Forelimb muscle (tissue), 1 donor: ENCODE measurements around the gene STRIT1. TPM values are rescaled to one million over a fixed set of nuclear protein-coding genes. Genes with fewer than 3 reads are reported as not detected.
A peak's percentile ranks its signal among the peaks of the same experiment; 100 is the strongest.

Source experiments
- DNase-seq: peaks from one replicate; pipeline ENCODE4 v3.0.0-alpha.2; 2013; ENCODE audit warnings: low read depth
- polyA plus RNA-seq: library from polyadenylated mRNA; unstranded; fragments of 120-200 nt; gene quantifications from one replicate; pipeline ENCODE4 v1.2.1, GENCODE V29; 2013; ENCODE audit not compliant: insufficient read length

Gene STRIT1
- polyA plus RNA-seq = 49.3 TPM

DNA sequence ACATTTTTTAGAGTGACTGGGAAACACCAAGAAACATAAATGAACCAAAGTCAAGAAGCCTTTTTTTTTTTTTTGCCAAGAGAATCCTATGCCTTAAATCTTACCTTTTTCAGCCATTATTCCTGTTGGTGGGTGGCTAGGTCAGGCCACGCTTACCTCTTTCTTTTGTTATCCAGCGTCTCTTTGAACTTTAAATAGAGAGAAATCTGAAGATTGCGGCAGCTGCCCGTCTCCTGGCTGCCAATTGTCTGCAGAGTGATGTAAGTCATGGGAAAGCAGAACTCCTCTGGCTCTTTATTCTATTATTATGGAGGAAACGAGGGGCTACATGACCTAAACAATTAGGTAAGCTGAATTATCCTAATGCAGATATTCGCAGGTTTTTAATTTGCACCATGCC, at the start of gene STRIT1:
TSS of gene STRIT1 (minus strand) at position 168 of the 400 bp plus-strand sequence.
- no peak for DNase-seq

DNA sequence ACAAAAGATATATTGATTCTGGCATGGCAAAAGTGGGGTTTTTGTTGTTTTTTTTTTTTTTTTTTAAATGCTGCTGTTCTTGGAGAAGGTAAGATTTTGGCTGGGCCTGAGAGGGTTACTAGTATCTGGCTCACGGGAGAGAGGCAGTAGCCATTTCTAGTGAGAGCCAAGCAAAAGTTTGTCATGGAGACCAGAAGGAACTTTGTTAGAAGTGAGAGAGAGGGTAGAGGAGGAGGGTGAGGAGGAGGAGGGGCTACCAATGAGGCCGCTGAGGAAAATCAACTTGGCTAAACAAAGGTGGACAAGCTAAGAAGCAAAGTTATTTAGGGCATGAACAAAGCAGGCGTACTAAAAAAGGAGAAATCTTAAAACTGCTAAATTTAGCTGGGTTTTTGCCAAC, 48.9 kb upstream of the STRIT1 start:
- no peak for DNase-seq

DNA sequence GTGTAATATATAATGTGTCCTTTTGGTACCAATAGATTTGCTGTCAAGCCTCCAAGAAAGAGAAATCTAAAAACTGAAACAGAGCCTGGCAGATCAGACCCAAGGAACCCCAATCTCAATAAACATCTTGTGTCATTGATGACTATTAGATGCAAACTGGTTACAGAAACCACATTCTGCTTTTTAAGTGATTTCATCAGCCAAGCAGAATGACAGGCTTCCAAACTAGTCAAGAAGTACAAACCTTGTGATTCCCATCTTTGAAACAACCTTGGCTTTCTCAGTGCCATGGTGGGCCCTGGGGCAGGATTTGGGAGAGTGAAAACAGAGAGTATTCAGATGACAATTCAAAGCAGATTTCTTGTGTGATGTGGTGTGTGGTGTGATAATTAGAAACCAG, 45.6 kb upstream of the STRIT1 start:
- no peak for DNase-seq

DNA sequence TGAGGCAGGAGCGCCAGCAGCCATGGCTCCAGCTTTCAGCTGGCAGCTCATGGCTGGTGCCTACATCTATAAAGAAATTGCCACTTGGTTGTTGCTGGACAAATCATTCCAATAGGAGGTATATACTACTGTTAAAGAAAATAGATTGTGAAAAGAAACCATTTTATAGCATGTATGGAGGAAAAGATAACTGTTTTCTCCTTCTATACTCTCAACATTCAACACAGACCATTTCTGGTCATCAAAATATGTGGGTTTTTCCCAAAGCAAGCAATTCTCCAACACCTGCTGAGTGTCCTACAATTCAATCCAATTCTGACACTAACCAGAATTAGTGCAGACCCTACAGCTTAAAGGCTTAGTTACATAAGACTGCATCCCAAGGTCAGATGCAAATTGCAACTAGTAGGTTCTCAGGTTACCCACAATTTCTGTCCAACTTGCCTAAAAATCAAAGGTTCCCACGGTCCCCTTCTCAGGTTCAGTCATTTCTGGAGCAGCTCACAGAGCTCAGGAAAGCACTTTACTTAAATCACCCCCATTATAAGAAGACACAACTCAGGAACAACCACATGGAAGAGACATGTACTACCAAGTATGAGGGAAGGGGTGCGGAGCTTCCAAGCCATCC, 42.4 kb upstream of the STRIT1 start:
- DNase-seq = no peak

DNA sequence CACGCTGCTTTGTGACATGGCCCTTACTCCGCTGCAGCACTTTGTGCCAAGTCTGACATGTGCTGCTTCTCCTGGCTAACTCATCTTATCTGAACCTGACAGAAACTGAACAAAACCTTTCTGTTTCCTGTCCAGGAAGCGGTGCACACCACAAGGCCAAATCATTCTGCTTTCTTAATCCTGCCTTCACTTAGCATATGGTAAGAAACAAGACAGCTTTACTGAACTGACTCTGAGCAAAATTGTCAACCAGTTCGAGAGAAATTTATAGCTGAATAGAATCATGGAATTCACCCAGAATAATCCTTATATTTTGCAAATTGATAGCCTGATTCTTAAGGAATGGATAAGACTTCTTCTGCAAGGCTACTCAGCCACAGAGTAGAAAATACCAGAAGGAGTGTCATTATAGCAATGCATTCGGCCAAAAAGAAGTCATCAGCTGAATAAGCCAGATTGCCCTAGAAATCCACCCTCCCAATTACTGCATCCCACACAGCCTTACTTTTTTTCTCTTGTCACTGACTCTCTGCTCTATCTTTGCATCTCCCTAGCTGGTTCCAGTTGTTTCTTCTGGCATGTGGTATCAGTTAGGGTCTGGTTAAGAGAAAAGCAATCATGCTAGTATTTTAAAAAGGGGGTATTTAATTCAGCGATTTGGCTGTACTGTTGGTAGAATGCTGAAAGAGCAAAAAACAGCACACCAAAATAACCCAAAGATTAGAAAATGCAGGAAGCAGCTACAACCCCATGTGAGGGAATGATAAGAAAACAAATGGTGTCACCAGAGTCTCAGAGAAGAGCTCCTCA, 41.6 kb upstream of the STRIT1 start:
- no peak for DNase-seq

DNA sequence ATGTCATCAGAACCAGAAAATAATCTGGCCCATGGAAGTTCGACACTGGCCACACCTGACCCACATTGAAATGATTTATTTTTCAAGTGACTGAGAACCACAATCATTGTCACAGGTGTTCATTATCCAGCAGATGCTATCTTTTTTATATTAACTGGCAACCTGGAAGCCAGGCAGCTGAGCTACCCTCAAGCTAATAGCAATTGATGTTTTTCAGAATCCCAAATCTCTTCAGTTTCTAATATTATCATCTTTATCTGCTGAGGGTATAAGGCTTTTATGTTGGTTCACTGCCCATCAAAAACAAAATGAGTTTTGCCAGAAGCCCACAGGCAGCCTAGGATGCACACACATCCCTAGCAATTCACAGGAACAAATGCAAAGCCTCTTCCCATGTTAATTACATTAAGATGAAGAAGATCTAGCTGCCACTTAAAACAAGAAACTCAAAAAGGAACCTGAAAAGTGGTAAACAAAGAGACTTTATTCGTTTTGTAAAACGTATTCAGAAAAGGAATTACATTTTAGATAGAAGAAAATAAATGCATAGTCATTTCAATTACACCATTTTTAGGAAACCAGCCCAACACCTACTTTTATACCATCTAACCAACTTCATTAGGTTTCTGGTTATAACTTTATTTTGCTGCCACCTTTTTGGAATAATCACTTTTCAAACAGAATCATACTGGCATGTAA, 40.9 kb upstream of the STRIT1 start:
- no peak for DNase-seq

DNA sequence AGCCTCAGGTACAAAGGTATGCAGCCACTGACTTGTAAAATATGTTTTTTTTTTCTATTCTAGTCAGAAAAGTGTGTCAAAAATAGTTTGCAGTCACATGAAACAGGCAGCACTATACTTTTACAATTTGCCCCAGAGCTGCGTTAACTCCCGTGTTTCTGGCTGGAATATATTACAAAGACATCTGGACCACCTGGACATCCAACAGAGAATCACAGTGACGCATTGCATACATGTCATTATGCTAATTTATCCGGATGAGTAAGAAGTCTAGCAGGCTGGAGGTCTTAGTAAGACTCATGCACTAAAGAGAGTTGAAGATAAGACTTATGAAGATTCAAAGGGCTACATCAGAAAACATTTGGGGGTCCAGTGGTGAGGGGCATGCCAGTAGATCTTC, 39.2 kb upstream of the STRIT1 start:
- DNase-seq = no peak

DNA sequence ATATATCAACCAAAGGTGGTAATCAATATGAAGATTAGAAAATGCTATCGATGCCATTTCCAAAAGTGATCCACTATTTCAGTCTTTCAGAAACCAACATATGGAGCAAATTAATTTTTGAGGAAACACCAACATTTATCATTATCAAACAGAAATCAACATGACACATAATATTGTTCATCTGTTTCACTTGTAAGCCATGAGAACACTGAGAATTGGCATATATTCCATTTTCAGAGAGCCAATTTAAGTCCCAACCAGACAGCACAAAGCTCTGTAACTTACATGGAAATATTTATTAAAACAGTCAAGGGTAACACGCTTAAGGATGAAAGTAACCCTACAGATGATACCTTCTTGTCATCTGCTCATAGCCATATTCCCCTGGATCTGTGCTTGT, 37.6 kb upstream of the STRIT1 start:
- no peak for DNase-seq

DNA sequence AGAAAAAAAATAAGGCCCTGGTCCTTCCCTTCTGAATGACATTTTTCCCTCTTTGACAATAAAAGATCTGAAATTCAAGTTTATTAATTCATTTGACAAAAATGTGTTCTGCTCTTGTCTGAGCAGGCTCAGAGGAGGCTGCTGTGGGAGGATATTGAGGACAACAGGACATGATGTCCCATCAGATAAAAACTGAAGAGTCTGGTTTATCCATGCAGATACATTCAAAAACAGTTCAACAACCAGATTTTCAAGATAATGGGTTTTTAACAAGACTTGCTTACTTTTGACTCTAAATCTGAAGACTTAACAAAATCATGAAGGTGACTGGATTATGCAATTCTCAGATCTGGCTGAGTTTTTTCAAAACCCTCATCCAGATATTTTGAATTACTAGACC, 36.9 kb upstream of the STRIT1 start:
- no peak for DNase-seq

DNA sequence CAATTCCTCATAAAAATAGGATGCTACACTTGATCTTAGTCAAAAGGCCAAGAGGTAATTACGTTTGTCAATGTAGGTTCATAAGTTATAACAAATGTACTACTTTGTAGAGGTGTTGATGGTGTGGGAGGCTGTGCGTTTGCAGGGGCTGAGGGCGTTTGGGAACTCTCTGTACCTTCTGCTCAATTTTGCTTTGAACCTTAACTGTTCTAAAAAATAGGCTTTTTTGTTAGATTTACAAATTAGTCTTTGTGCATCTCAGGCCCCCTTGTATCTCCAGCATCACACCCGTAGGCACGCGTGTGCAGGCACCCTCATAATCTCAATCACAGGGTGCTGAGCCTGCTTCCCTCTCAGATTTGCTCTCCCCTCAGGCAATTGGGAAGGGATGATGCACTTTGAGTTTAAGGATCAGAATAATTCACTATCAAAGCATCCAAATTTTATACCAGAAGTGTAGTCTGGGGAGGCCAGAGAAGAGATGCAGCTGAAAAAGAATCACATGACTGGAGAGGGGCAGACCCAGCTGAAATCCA, 36.1 kb upstream of the STRIT1 start:
- no peak for DNase-seq

DNA sequence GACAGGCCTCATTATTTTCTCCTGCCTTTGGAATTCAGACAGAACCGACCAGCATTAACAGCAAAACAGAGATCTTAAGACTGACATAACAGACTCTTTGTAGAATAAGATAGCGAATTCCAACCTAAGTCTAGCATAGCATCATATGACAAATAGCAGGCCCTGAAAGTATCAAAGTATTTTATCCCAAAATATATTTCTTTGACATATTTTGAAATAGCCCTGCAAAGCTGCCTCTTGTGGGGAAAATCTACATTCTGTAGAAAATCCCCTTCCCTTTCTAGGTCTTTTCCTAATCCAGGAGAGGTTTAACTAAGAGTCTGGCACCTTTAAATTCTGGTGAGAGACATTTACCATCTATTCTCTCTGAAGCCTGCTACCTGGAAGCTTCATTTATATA, 34.4 kb upstream of the STRIT1 start:
- DNase-seq = no peak

DNA sequence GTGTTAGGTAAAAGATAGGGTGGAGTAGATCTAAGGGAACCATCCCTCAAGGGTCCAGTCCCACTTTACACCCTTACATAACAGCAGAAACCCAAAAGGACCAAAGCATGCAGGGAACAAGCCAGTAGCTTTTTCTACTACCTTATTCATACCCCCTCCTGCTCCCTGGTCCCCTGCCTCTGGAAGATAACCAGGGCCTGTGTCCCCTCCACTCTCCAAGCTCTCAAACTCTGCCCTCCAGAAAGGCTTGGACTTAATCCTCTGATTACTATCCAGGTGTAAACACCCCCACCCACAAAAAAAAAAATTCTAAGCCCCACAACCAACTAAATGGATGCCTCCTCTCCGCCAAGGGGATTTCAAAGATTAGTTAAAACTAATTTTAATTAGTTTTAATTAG, 33.9 kb upstream of the STRIT1 start:
- no peak for DNase-seq

DNA sequence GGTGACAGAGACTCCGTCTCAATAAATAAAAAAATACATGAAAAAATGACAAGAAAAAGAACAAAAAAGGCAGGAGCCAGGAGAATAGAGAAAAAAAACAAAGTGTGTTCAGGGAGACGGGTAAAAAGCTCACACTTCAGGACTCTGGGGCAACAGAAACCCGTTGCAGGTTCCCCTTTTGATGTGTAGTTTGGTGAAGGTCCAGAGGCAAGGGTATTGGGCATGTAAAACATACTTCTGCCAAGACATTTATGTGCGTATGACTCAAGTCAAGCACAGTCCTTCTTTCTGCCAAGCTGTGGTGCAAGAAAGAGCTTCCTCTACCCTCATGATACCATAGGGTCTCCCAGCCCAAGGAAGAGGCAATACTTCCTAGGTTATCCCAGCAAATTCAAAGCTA, 33.4 kb upstream of the STRIT1 start:
- DNase-seq = no peak

DNA sequence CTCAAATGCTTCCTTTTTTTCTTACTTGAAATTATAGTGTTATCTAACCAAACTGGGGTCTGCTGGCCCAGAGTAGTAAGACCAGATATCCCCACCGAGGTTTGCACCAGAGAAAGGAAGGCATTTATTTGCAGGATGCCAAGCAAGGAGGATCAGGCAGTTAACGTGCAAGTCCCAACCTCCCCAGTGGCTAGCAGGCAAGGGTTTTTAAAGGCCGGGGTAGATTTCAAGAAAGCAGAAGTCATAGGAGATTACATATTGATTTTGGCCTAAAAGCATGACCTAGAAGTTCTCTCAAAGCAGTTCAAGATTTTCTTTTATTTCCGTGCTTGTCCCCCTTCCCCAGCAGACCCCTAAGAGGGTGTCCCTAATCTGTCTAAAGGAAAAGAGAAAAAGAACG, 32.8 kb upstream of the STRIT1 start:
- DNase-seq = no peak

DNA sequence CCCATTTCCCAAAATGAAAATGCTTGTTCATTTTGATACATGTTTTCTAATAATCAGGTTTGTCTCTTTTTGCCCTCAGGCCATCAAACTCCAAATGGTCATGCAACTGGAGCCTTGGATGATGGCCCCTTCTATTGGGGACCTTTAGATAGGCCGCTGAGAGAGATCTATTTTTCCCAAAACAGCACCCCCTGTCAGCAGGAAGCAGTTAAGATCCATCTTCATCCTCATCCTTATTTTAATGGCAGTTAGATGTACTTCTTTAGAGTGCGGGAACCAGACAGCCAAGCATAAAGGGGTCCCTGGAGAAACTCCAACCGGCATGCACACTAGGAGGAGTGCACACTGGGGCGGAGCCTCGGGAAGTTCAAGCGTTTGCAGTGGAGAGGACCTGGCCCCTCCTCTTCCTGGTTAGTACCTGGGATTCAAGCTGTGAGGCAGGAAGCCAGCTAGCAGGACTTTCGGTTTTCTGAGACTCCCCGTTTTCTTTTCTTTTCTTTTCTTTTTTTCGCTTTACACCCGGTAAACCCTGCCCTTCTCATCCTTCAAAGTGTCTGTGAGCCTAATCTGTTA, 31.9 kb upstream of the STRIT1 start:
- no peak for DNase-seq

DNA sequence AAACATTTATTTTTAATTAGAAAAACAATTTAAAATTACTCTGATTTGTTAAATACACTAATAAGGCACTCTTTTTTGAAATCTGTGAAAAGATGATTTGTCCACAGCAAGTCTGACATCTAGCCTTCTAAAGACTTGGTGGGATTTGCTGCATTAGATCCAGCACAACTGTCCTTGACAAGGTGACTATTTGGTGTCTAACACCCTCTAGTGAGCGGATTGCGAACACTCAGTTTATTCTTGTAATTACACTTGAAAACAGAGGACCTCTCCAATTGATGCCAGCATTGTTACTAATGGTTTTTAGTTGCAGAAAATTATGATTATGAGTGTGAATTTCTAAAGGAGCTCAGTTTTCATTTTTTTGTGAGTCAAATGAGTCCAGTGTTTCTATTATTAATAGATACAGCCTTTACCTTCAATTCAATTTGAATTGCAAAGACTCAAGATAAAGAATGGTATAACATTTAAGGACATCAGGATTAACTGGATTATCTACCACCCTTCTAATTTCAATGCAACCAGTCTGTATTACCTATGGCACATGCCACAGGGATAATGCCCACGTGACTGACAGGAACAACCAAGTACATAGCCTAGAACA, 29.7 kb upstream of the STRIT1 start:
- peak; percentile 68 for DNase-seq

DNA sequence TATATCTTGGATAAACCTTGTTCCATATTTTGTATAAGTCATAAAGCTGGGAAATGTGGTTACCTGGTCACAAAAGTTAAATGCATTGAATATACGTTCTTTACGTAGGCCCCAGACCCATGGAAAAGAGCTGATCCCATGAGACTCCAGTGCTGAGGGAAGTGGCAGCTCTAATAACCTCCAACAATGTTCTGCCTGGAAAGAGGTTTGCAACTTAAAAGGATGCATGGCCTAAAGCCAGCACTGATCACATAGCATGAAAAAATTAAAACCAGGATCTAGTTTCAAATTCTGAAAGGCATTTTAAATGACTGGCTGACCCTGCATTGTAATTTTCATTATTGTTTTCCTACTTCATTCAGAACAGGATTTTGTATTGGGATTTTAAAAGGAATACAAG, 27.9 kb upstream of the STRIT1 start:
- DNase-seq = no peak

DNA sequence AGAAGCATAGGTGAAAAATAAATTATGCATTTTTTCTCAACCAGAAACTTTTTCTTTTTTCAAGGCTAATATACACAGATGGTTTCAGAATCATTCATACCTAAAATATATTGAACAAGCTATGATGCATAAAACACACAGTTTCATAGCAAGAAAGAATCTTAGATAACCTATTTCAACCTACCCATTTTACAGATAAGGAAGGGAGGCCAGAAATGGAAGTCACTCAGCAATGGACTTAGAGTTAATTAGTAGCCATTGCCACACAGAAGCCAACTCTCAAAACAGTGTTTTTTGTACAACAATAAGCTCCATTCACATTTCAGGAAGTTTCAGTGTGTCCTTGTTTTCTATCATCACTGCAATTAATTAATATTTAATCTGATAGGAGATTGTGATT, 27.5 kb upstream of the STRIT1 start:
- DNase-seq = no peak

DNA sequence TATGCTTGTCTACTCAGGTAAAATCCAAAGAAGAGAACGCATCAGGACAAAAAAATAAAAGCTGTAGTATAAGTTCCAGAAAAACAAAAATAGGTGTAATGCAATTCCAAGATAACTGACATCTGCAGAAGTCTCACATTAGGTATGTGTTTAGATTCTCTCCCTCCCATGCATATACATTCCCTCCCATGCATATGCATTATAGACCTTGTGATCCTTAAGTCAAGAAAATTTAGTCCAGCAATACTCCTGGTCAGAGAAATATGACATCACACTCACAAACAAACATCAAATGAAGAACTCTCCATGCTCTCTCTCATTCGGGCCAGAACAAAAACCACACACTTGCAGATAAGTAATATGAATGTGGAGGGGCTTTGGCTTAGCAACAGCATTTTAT, 25.3 kb upstream of the STRIT1 start:
- no peak for DNase-seq

DNA sequence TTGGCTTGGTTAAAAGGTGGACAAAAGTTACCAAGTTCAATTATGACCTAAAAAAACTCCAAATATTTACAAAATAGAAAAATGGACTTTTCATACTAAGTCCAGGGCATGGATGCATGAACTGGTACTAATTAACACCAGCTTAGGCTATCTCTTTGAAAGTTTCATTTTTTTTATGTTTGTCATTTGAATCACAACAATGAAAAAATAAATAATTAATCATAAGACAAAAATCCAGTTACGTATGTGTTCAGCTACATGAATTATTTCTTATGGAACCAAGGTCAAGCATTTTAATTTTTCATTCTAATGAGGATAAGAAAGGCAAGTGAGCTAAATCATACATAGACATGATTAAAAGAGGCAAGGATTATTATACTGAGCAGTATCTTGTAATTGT, 23.7 kb upstream of the STRIT1 start:
- DNase-seq = no peak

DNA sequence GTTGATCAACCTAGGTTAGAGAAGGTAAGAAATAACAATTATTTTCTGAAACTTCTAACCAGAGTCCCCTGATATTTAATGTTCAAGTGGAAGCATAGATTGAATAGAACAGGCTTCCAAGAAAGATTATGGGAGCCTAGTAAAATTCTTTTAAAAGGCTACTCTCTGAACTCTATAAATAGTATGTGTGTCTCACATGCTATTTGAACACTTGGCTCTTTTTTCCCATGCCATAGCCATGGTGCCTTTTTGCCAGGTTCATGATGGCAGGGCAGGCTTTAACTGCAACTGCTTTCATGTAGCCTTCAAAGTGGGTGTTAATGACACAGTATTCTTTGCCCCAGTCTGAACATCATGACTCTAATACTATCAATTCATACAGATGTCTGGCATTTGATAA, 22.9 kb upstream of the STRIT1 start:
- DNase-seq = no peak

DNA sequence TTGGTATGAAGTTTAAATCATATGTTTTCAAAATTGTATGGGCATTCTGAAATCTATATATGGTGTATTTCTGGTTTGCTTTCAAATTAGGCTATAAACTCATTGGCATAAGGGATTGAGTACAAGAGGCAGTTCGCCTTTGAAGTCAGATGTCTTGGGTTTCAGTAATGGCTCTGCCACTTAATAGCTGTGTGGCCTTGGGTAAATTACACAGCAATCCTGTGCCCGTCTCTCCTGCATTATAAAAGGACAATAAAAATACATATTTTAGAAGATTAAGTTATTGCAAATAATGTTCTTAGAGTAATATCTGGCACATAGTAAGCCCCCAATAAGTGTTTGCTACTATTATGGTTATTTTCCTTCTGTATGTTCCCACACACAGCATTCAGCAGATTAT, 20.4 kb upstream of the STRIT1 start:
- no peak for DNase-seq
